Stimulated activated CD8-positive, alpha-beta memory T cell treated with anti-CD3 and anti-CD28 coated beads, Interleukin-12 subunit alpha, Interleukin-12 subunit beta, amount 100 ng/mL, for 1 hour (primary cell): Measurements from ENCODE around the gene DPF1.

ENCODE experiments used
- DNase-seq: peaks from one replicate; pipeline ENCODE4 v3.0.0-alpha.2; 2020; ENCODE audit warnings: low read depth

DPF1 gene

DNA sequence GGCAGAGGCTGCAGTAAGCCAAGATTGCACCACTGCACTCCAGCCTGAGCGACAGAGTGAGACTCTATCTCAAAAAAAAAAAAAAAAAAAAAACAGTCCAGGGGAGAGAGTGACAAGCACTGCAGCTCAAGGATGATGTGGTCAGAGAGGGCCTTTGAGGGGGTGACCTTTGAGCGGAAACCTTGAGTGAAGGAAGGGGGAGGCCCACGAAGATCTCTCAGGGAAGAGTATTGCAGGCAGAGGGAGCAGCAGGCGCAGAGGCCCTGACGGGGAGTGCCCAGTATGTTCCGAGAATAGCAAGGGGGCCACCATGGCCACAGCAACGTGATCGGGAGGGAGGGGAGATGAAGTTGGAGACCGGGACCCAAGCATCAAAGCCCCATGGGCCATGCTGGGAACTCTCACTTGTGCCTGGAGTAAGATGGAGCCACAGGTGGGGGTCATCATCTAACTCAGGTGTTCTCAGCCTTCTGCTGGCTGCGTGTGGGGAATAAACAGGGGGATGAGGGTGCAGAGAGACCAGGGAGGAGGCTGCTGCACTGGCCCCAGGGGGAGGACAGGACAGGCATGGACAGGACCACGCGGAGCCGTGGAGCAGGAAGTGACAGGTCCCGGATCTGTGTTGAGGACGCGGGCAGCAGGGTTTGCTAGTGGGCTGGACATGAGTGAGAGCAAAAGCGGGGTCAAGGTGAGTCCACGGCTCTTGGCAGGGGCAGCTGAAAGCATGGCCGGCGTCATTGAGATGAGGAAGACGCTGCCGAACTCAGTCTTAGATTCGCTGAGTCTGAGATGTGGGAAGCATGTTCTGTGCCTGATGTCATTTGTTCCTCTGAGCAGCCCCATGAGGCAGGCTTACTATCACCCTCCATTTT lies 60.4 kb downstream of the DPF1 start:
- DNase-seq, result no peak

DNA sequence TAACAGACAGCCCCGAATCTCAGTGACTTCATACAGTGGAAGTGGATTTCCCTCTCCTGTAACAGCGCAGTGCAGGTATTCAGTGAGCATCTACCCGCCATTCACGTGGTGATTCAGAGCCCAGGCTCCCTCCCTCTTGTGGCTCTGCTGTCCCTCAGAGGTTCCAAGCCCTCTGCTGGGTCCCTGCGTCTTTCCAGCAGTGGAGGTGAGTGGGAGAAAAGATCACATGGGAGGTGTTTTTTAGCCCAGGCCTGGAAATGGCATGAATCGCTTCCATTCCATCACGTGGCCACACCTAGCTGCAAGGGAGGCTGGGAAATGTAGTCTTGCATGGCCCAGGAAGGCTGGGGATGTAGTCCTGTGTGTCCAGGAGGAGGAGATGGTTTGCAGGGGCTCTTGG lies 61.4 kb downstream of the DPF1 start:
- DNase-seq, result no peak

DNA sequence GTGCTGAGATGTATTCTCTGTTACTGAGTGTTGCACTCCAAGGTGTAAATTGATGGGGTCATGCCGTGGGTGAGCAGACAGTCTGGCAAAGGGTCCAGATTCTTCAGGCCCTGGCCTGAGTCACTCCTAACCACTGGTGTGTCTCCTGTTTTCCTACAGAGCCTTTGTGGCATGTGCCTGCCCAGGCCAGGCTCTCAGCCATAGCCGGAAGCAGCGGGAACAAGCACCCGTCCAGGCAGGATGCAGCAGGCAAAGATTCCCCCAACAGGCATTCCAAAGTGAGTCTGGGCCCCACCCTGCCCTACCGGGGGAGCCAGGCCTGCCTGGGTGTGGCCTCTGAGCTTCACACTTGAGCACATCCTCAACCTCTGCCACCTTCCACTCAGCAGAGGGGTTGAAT lies 61.9 kb downstream of the DPF1 start:
- no peak for DNase-seq
